Panc1 (cell line): Measurements from ENCODE around the gene BBS1.

ENCODE experiments used
- POLR2AphosphoS5 ChIP-seq: IDR thresholded peaks from 2 replicates; pipeline ENCODE4 v1.6.1; 2012; ENCODE audit warnings: mild to moderate bottlenecking, low read depth, low read length, moderate library complexity
- SIN3A ChIP-seq: IDR thresholded peaks from 2 replicates; pipeline ENCODE4 v1.6.1; 2012; ENCODE audit warnings: low read depth, mild to moderate bottlenecking, low read length, moderate library complexity, borderline replicate concordance; ENCODE audit not compliant: insufficient read depth
- TF ChIP-seq, protein P1 (sequence below): fragments of 450-650 bp; IDR thresholded peaks from 2 replicates; pipeline ENCODE4 v1.5.1; 2017; ENCODE audit warnings: mild to moderate bottlenecking
- TF ChIP-seq, protein P2 (sequence below), 2 experiments: IDR thresholded peaks; 2 replicates each; pipeline ENCODE4 v1.6.1; 2011 to 2012; ENCODE audit warnings: low read depth in 2 of 2, control low read depth in 1 of 2, low read length in 1 of 2, mild to moderate bottlenecking in 1 of 2, moderate library complexity in 1 of 2; ENCODE audit not compliant: insufficient read depth in 1 of 2

DNA sequence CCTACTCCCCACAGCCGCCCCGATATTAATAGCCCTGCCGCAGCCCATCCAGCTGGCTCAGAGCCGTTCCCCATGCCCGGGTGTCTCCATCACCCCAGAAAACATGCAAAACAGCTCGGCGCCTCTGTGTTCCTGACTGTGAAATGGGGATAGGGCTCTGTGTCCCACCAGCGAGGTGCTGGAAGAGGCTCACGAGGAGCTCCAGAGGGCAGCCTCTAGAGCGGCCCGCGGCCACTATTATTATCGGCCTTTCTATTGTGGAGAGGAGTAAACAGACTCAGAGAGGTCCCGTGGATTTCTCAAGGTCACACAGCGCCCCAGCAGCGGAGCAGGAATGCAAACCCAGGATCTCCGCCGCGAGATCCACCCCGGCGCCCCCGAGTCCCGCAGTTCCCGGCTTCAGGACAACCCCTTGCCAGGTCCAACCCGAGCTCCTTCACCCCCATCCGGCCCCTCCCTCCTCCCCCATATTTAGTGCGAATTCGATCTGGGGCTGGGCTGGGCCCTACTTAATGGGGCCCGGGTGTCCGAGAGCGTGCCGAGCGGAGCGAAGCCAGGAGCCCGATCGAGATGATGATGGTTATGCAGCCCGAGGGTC lies 36.0 kb downstream of the BBS1 start, which contains the start of gene ACTN3:
- TF ChIP-seq, protein P1, sequence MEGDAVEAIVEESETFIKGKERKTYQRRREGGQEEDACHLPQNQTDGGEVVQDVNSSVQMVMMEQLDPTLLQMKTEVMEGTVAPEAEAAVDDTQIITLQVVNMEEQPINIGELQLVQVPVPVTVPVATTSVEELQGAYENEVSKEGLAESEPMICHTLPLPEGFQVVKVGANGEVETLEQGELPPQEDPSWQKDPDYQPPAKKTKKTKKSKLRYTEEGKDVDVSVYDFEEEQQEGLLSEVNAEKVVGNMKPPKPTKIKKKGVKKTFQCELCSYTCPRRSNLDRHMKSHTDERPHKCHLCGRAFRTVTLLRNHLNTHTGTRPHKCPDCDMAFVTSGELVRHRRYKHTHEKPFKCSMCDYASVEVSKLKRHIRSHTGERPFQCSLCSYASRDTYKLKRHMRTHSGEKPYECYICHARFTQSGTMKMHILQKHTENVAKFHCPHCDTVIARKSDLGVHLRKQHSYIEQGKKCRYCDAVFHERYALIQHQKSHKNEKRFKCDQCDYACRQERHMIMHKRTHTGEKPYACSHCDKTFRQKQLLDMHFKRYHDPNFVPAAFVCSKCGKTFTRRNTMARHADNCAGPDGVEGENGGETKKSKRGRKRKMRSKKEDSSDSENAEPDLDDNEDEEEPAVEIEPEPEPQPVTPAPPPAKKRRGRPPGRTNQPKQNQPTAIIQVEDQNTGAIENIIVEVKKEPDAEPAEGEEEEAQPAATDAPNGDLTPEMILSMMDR: no peak
- TF ChIP-seq POLR2AphosphoS5 (no peak), SIN3A (no peak)
- TF ChIP-seq, protein P2, sequence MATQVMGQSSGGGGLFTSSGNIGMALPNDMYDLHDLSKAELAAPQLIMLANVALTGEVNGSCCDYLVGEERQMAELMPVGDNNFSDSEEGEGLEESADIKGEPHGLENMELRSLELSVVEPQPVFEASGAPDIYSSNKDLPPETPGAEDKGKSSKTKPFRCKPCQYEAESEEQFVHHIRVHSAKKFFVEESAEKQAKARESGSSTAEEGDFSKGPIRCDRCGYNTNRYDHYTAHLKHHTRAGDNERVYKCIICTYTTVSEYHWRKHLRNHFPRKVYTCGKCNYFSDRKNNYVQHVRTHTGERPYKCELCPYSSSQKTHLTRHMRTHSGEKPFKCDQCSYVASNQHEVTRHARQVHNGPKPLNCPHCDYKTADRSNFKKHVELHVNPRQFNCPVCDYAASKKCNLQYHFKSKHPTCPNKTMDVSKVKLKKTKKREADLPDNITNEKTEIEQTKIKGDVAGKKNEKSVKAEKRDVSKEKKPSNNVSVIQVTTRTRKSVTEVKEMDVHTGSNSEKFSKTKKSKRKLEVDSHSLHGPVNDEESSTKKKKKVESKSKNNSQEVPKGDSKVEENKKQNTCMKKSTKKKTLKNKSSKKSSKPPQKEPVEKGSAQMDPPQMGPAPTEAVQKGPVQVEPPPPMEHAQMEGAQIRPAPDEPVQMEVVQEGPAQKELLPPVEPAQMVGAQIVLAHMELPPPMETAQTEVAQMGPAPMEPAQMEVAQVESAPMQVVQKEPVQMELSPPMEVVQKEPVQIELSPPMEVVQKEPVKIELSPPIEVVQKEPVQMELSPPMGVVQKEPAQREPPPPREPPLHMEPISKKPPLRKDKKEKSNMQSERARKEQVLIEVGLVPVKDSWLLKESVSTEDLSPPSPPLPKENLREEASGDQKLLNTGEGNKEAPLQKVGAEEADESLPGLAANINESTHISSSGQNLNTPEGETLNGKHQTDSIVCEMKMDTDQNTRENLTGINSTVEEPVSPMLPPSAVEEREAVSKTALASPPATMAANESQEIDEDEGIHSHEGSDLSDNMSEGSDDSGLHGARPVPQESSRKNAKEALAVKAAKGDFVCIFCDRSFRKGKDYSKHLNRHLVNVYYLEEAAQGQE (IDR thresholded peaks at IDR 0.05; ENCODE audit: insufficient read depth in 1 of 2, low read depth in 2 of 2, low read length in 1 of 2): no peak
